HepG2 (cell line): ENCODE data around the gene SNX9. TPM values are rescaled to one million over a fixed set of nuclear protein-coding genes. Genes with fewer than 3 reads are reported as not detected.

Experiments
- ATAC-seq: fragments of 200-7000 bp; cut with Tn5 transposase; 3 replicates; pipeline ENCODE4 v1.9.1; 2020; ENCODE audit warnings: mild to moderate bottlenecking, moderate library complexity
- BruUV-seq: library from RNA; stranded (reverse); fragments of 400-500 nt; replicated peaks from 2 replicates; lab custom pipeline; 2021; lab: Mats Ljungman, UMichigan
- CTCF ChIA-PET: fragments of 300-600 bp; formaldehyde crosslinking; extraction: SDS; loops from one replicate; lab custom pipeline; 2021; ENCODE audit warnings: low total read pairs, inconsistent platforms, low intra/inter-chr PET ratio; lab: Yijun Ruan, JAX
- POLR2A ChIA-PET: fragments of 350-600 bp; sonication (Branson Sonifier 250); formaldehyde crosslinking; loops from one replicate; lab custom pipeline; 2020; ENCODE audit warnings: antibody characterized with exemption, inconsistent platforms; lab: Yijun Ruan, JAX
- DNase-seq: peaks from one replicate; pipeline ENCODE4 v3.0.0-alpha.2; 2015; ENCODE audit warnings: low spot score
- FAIRE-seq: peaks from 3 replicates; lab custom pipeline; 2011; peaks lifted over from hg19 to GRCh38; lab: Jason Lieb, UNC
- H2AFZ ChIP-seq: one replicate; pipeline ENCODE4 v1.6.1; 2011; ENCODE audit warnings: low read length, inconsistent platforms
- H3K27ac ChIP-seq: fragments of 300-600 bp; 3 replicates; pipeline ENCODE4 v1.8.0; 2011; ENCODE audit warnings: mixed run types, mild to moderate bottlenecking, mixed read lengths, low read length, inconsistent platforms; ENCODE audit not compliant: insufficient read depth; ENCODE audit errors: extremely low read length
- H3K27me3 ChIP-seq, 2 experiments: fragments of 200-600 bp in 1 of 2; 2 replicates in 1 of 2; 3 replicates in 1 of 2; pipeline versions ENCODE4 v1.6.0 to v1.8.0; 2011; ENCODE audit warnings: low read length in 2 of 2, mild to moderate bottlenecking in 2 of 2, moderate library complexity in 2 of 2, inconsistent platforms in 1 of 2; ENCODE audit not compliant: insufficient read depth in 2 of 2, control insufficient read depth in 1 of 2
- H3K36me3 ChIP-seq, 2 experiments: fragments of 200-600 bp in 1 of 2; replicated peaks in 1 of 2; 2 replicates in 1 of 2; 3 replicates in 1 of 2; pipeline versions ENCODE4 v1.5.1 to v1.8.0; 2011; ENCODE audit warnings: low read length in 2 of 2, inconsistent platforms in 1 of 2; ENCODE audit not compliant: insufficient read depth in 2 of 2, control insufficient read depth in 1 of 2
- H3K4me1 ChIP-seq: 2 replicates; pipeline ENCODE4 v1.5.1; 2012; ENCODE audit warnings: low read length, inconsistent platforms; ENCODE audit not compliant: insufficient read depth
- H3K4me2 ChIP-seq: 2 replicates; pipeline ENCODE4 v1.6.0; 2011; ENCODE audit warnings: low read depth, low read length, inconsistent platforms
- H3K4me3 ChIP-seq, 3 experiments: fragments of 200-600 bp in 1 of 3; sonication (generic), shearing (Covaris generic) in 1 of 3; replicated peaks in 1 of 3; 2 replicates each; pipeline ENCODE4 v1.5.1; 2011 to 2016; ENCODE audit warnings: low read length in 3 of 3, inconsistent platforms in 2 of 3, low read depth in 2 of 3, mild to moderate bottlenecking in 2 of 3, control low read depth in 1 of 3, mixed read lengths in 1 of 3; ENCODE audit not compliant: insufficient read depth in 1 of 3
- H3K79me2 ChIP-seq: one replicate; pipeline ENCODE4 v1.6.1; 2011; ENCODE audit warnings: low read length, inconsistent platforms; ENCODE audit not compliant: insufficient read depth
- H3K9ac ChIP-seq: 2 replicates; pipeline ENCODE4 v1.6.0; 2011; ENCODE audit warnings: mild to moderate bottlenecking, low read depth, low read length, inconsistent platforms; ENCODE audit not compliant: insufficient read depth
- H3K9me3 ChIP-seq: 2 replicates; pipeline ENCODE4 v1.5.1; 2012; ENCODE audit warnings: mild to moderate bottlenecking, low read length
- H4K20me1 ChIP-seq: 2 replicates; pipeline ENCODE4 v1.6.0; 2011; ENCODE audit warnings: inconsistent platforms, mild to moderate bottlenecking, low read length, moderate library complexity; ENCODE audit not compliant: insufficient read depth
- ARID3A ChIP-seq: IDR thresholded peaks from 2 replicates; pipeline ENCODE4 v1.6.1; 2012; ENCODE audit warnings: low read depth, low read length, improper control_type of control experiment
- HMG20A ChIP-seq: IDR thresholded peaks from 2 replicates; pipeline ENCODE4 v1.6.1; 2016; ENCODE audit warnings: borderline replicate concordance
- RERE ChIP-seq: IDR thresholded peaks from 2 replicates; pipeline ENCODE4 v1.6.1; 2016; ENCODE audit warnings: low read depth, missing genetic modification reagents, missing compliant biosample characterization
- SNAPC2 ChIP-seq: sonication (generic); formaldehyde crosslinking; IDR thresholded peaks from 2 replicates; pipeline ENCODE4 v1.8.1; 2022; ENCODE audit warnings: mild to moderate bottlenecking, missing genetic modification reagents
- ZNF121 ChIP-seq: sonication (generic); formaldehyde crosslinking; IDR thresholded peaks from 2 replicates; pipeline ENCODE4 v1.5.0; 2020; ENCODE audit warnings: mild to moderate bottlenecking, missing genetic modification reagents
- ZNF33A ChIP-seq: sonication (generic); formaldehyde crosslinking; IDR thresholded peaks from 2 replicates; pipeline ENCODE4 v1.5.1; 2020; ENCODE audit warnings: missing genetic modification reagents, mild to moderate bottlenecking, moderate library complexity, borderline replicate concordance
- ZNF660 ChIP-seq: sonication (generic); formaldehyde crosslinking; IDR thresholded peaks from 2 replicates; pipeline ENCODE4 v1.5.1; 2020; ENCODE audit warnings: mild to moderate bottlenecking, low read depth, missing genetic modification reagents, borderline replicate concordance
- ZNF775 ChIP-seq: sonication (generic); formaldehyde crosslinking; IDR thresholded peaks from 2 replicates; pipeline ENCODE4 v1.4.0; 2020; ENCODE audit warnings: missing genetic modification reagents, mild to moderate bottlenecking, moderate library complexity, borderline replicate concordance
- WGBS: methylation state at CpG from one replicate; pipeline ENCODE4 v1.1.6; 2017; ENCODE audit warnings: low lambda C conversion rate; 5-methylcytosine and 5-hydroxymethylcytosine counted together
- in situ Hi-C: cut with HindIII; loops from 2 replicates; pipeline ENCODE4 v1.10.0; 2017; ENCODE audit warnings: low pct_unique_long_range_greater_than_20kb; ENCODE audit not compliant: extremely low pct_ligation_motif_present
- intact Hi-C: fragments of 100-400 bp; cut with micrococcal nuclease; formaldehyde crosslinking; loops from one replicate; pipeline ENCODE4 v1.10.0; 2022; ENCODE audit not compliant: unreplicated experiment
- polyA plus RNA-seq, 8 experiments: library from polyadenylated mRNA; depleted of rRNA in 3 of 8; stranded (reverse) in 7 of 8; unstranded in 1 of 8; fragments of >200 nt; fragmentation: Illumina TruSeq in 4 of 8; extraction: Trizol in 4 of 8; gene quantifications; 2 replicates each; pipeline versions ENCODE4 v1.2.1 to v1.2.3, GENCODE V29; 2011 to 2016; ENCODE audit warnings: low read depth in 4 of 8, missing spikeins in 1 of 8, mixed read lengths in 1 of 8; ENCODE audit not compliant: insufficient read depth in 1 of 8
- total RNA-seq, 5 experiments: library from RNA; depleted of rRNA; stranded (reverse); fragments of >200 nt; fragmentation: Illumina TruSeq; extraction: Trizol; gene quantifications; 2 replicates each; pipeline ENCODE4 v1.2.3, GENCODE V29; 2016; ENCODE audit warnings: low read depth in 1 of 5

Gene SNX9
- total and polyA plus RNA-seq, 2 of the 13 experiments (the other 11 are each of a cell fraction or from before 2014, with no cell fraction given): 21.9 to 36.0 TPM

GRCh38 chr6:157982563-157983405 is 159.7 kb downstream of the SNX9 start:
- TSS peak; percentile 43 for BruUV-seq
- peak overlapping the region; percentile 95 for H3K4me2 ChIP-seq
- CTCF ChIA-PET: interaction anchor here (2.9 kb wide), 1 partner anchor 89 kb away, joined by 19 read pairs; no protein-coding TSS in a partner anchor
- WGBS: 1% methylated on average over 17 of the region's 17 CpGs
- peaks cover 1 to 3% of the 10 kb centered on the region in 2 experiments; a peak in 3 of 5 replicates for H3K36me3 ChIP-seq
- ATAC-seq (no peak), DNase-seq (peak; percentile 85), FAIRE-seq (peak; percentile 82)
- H3K9ac ChIP-seq: peak overlapping the region; percentile 97
- H3K4me3 ChIP-seq: peak overlapping the region; percentile 70 to 88 (median 77)
- no peak overlapping the region for H2AFZ ChIP-seq
- no peaks in the 10 kb centered on the region; a peak in 1 of 5 replicates for H3K27me3 ChIP-seq
- peaks cover 52% of the 10 kb centered on the region for H3K79me2 ChIP-seq
- POLR2A ChIA-PET: interaction anchor here (0.6 to 16.1 kb wide), 11 partner anchors 11 to 201 kb away, joined by 3 to 345 read pairs (median 8); no protein-coding TSS in a partner anchor
- intact Hi-C loops (loop anchor here (1.0 kb wide), 2 partner anchors 28 to 52 kb away; no protein-coding TSS in a partner anchor), in situ Hi-C loops (loop anchor here (5.0 kb wide), 1 partner anchor 90 kb away; no protein-coding TSS in a partner anchor)
- H3K4me1 ChIP-seq: peaks cover 82% of the 10 kb centered on the region
- H3K9me3 ChIP-seq: no peaks in the 10 kb centered on the region
- peaks cover 3% of the 10 kb centered on the region; the same call in 1 of the 2 replicates for H4K20me1 ChIP-seq
- H3K27ac ChIP-seq: peak overlapping the region; percentile 96
- TF ChIP-seq HMG20A (0 out of 2 replicates have a peak, but pooled peaks have one; percentile 1), ZNF775 (CRISPR knock-in tag) (no peak), RERE (CRISPR knock-in tag) (0 out of 2 replicates have a peak, but pooled peaks have one; percentile 23), ZNF33A (no peak; the same call in 1 of the 2 replicates), ZNF660 (no peak), ZNF121 (CRISPR knock-in tag) (0 out of 2 replicates have a peak, but pooled peaks have one; percentile 13), SNAPC2 (CRISPR knock-in tag) (no peak), ARID3A (no peak)
